Kidney (tissue), 14 donors: ENCODE results near the gene AGBL1. TPM values are rescaled to one million over a fixed set of nuclear protein-coding genes. Genes with fewer than 3 reads are reported as not detected.

Source experiments
- DNase-seq, 5 donors: peaks; one replicate each; pipeline ENCODE4 v3.0.0-alpha.2; 2013 to 2020
- FAIRE-seq: peaks from 2 replicates; lab custom pipeline; 2012; peaks lifted over from hg19 to GRCh38; lab: Jason Lieb, UNC
- H3K27ac ChIP-seq, 2 donors: one replicate each; pipeline ENCODE4 v1.7.0; 2013; ENCODE audit warnings: low read depth in 2 of 2, low read length in 2 of 2, inconsistent platforms in 1 of 2
- H3K27me3 ChIP-seq: one replicate; pipeline ENCODE4 v1.7.1; 2013; ENCODE audit warnings: low read length, inconsistent platforms; ENCODE audit not compliant: control insufficient read depth, insufficient read depth
- H3K36me3 ChIP-seq, 3 donors: one replicate each; pipeline versions ENCODE4 v1.7.0 to v1.7.1; 2013; ENCODE audit warnings: low read length in 3 of 3, control low read depth in 1 of 3, inconsistent platforms in 1 of 3; ENCODE audit not compliant: insufficient read depth in 3 of 3, control insufficient read depth in 2 of 3
- H3K4me1 ChIP-seq, 3 donors: one replicate each; pipeline versions ENCODE4 v1.7.0 to v1.7.1; 2013; ENCODE audit warnings: low read length in 3 of 3, inconsistent platforms in 1 of 3, low read depth in 1 of 3; ENCODE audit not compliant: control insufficient read depth in 2 of 3, insufficient read depth in 2 of 3
- H3K4me3 ChIP-seq, 3 donors: one replicate each; pipeline versions ENCODE4 v1.7.0 to v1.8.1; 2013; ENCODE audit warnings: low read length in 3 of 3, control low read depth in 1 of 3, inconsistent platforms in 1 of 3
- H3K9ac ChIP-seq, 3 donors: one replicate each; pipeline versions ENCODE4 v1.7.0 to v1.7.1; 2013; ENCODE audit warnings: low read length in 3 of 3, control low read depth in 1 of 3, inconsistent platforms in 1 of 3
- H3K9me3 ChIP-seq, 3 donors: one replicate each; pipeline versions ENCODE4 v1.7.0 to v1.7.1; 2013; ENCODE audit warnings: low read length in 3 of 3, control low read depth in 1 of 3, inconsistent platforms in 1 of 3; ENCODE audit not compliant: control insufficient read depth in 2 of 3, insufficient read depth in 1 of 3
- intact Hi-C: fragments of 100-400 bp; cut with DNase I; formaldehyde crosslinking; loops from one replicate; pipeline ENCODE4 v1.11.1; 2022
- polyA plus RNA-seq: library from polyadenylated mRNA; stranded (reverse); fragments of 350-450 nt; fragmentation: Illumina TruSeq; extraction: RNeasy Lipid Tissue Mini Kit (QIAGEN cat#74804); gene quantifications from one replicate; pipeline ENCODE4 v1.2.3, GENCODE V29; 2014; ENCODE audit warnings: low read depth, low replicate concordance; ENCODE audit not compliant: insufficient read depth
- total RNA-seq: library from RNA; stranded (reverse); fragmentation: NEBNext Ultra II Directional; extraction: Animal tissue kit (Norgen Biotek cat#: 25700); gene quantifications from one replicate; pipeline ENCODE4 v1.2.1, GENCODE V29; 2021
- TF ChIP-seq, protein P1 (sequence below): IDR thresholded peaks from 3 replicates; pipeline ENCODE4 v1.5.1; 2012; ENCODE audit warnings: mild to moderate bottlenecking, moderate library complexity, borderline replicate concordance; ENCODE audit not compliant: insufficient read depth; ENCODE audit errors: extremely low read depth
- donor health status: control.
- donor health status: control.
- donor health status: control.
- donor health status: control.
- donor health status: control.
- donor health status: DM: yes; HTN: yes; CAD: no.
- donor health status: Normal renal cell carcinoma (clear cell type).

AGBL1 gene
- total and polyA plus RNA-seq, 2 donors from 2014 or later = not detected

DNA sequence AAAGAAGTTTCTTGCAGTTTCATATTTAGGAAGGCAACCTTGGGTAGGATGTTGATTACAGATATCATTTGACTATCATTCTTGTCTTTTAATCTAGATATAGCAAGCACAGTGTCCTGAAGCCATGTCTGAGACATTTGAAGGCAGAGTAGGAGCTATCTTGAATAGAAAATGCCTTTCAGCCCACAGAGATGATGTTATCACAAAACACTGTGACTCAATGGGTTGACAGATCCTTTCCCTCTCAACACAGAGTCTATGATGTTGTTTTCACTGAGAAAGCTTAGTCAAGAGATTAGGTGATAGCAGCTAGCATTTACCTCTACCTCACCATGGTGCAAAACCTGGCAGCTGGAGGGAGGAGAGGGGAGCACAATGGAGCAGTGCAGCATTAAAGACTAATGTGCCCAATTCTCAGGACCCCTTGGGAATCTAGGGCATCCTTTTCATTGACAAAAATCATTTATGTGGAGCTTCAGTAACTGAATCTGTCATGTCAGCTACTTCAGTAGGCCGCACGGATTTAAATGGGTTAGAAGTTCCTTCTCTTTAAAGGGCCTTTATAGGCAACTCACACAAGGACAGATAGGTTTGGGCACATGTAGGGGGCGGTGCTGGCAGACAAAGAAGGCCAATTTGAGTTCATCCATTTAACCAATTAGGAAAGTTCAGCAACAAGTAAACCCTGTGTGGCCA is 121.8 kb downstream of the AGBL1 start:
- Histone ChIP-seq H3K9me3 (no peaks in the 10 kb centered on the region), H3K9ac (no peak overlapping the region), H3K36me3 (no peaks in the 10 kb centered on the region), H3K27ac (no peak overlapping the region), H3K4me1 (no peaks in the 10 kb centered on the region), H3K27me3 (no peaks in the 10 kb centered on the region), H3K4me3 (no peak overlapping the region)
- FAIRE-seq (no peak), DNase-seq (no peak)
- TF ChIP-seq, protein P1, sequence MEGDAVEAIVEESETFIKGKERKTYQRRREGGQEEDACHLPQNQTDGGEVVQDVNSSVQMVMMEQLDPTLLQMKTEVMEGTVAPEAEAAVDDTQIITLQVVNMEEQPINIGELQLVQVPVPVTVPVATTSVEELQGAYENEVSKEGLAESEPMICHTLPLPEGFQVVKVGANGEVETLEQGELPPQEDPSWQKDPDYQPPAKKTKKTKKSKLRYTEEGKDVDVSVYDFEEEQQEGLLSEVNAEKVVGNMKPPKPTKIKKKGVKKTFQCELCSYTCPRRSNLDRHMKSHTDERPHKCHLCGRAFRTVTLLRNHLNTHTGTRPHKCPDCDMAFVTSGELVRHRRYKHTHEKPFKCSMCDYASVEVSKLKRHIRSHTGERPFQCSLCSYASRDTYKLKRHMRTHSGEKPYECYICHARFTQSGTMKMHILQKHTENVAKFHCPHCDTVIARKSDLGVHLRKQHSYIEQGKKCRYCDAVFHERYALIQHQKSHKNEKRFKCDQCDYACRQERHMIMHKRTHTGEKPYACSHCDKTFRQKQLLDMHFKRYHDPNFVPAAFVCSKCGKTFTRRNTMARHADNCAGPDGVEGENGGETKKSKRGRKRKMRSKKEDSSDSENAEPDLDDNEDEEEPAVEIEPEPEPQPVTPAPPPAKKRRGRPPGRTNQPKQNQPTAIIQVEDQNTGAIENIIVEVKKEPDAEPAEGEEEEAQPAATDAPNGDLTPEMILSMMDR = no peak
- intact Hi-C loops = no loop called here

DNA sequence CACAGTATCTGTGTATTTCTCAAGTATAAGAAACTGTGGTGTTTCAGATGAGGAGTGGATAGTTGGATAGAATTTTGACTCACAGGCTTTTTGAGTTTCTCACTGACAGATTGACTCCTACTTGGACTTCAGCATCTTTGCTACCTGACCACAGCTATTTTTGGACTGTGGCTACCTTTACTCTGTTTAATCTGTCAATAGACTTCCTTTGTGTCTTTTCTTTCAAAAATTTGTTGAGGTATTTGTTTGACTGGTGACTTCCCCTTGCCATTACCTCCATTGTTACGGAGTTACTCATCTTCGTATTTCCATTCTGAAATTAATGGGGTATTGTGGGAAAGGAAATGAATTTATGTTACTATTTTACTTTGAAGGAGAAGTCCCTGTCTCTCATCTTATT is 123.8 kb downstream of the AGBL1 start:
- no peaks in the 10 kb centered on the region for H3K9me3 ChIP-seq
- FAIRE-seq (no peak), DNase-seq (no peak)
- intact Hi-C loops = no loop called here
- no peak overlapping the region for H3K4me3 ChIP-seq
- no peaks in the 10 kb centered on the region for H3K27me3 ChIP-seq
- TF ChIP-seq, protein P1 = no peak
- H3K9ac ChIP-seq = no peak overlapping the region
- H3K36me3 ChIP-seq = no peaks in the 10 kb centered on the region
- H3K27ac ChIP-seq = no peak overlapping the region
- H3K4me1 ChIP-seq = no peaks in the 10 kb centered on the region

DNA sequence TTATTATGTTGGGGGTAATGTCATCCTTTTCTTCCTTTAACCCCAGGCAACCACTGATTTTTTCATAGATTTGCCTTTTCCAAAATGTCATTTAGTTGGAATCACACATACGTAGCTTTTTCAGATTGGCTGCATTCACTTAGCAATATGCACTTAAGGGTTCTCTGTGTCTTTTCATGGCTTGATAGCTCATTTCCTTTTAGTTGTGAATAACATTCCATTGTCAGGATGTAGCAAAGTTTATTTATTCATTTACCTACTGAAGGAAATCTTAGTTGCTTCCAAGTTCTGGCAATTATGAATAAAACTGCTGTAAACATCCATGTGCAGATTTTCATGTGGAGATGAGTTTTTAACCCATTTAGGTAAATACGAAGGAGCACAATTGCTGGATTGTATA is 125.4 kb downstream of the AGBL1 start:
- intact Hi-C loops = no loop called here
- Histone ChIP-seq H3K9me3 (no peaks in the 10 kb centered on the region), H3K4me1 (no peaks in the 10 kb centered on the region), H3K36me3 (no peaks in the 10 kb centered on the region), H3K9ac (no peak overlapping the region), H3K27me3 (no peaks in the 10 kb centered on the region), H3K4me3 (no peak overlapping the region), H3K27ac (no peak overlapping the region)
- TF ChIP-seq, protein P1 = no peak
- FAIRE-seq = no peak
- DNase-seq = no peak
